OCI-LY3 (cell line): ENCODE data around the gene NBEA.

Source experiments
- EZH2phosphoT487 ChIP-seq: fragments of 200-600 bp; shearing (Covaris generic); IDR thresholded peaks from 2 replicates; pipeline ENCODE4 v1.6.1; 2018; ENCODE audit warnings: antibody characterized with exemption, mixed run types, low read depth
- TF ChIP-seq, protein P1 (sequence below): fragments of 200-600, 300-600 bp; sonication (generic); IDR thresholded peaks from 2 replicates; pipeline ENCODE4 v1.5.1; 2014; ENCODE audit warnings: antibody characterized with exemption, low read length, low read depth

GRCh38 chr13:35283856-35284255, 341.8 kb downstream of the NBEA start:
- TF ChIP-seq, protein P1, sequence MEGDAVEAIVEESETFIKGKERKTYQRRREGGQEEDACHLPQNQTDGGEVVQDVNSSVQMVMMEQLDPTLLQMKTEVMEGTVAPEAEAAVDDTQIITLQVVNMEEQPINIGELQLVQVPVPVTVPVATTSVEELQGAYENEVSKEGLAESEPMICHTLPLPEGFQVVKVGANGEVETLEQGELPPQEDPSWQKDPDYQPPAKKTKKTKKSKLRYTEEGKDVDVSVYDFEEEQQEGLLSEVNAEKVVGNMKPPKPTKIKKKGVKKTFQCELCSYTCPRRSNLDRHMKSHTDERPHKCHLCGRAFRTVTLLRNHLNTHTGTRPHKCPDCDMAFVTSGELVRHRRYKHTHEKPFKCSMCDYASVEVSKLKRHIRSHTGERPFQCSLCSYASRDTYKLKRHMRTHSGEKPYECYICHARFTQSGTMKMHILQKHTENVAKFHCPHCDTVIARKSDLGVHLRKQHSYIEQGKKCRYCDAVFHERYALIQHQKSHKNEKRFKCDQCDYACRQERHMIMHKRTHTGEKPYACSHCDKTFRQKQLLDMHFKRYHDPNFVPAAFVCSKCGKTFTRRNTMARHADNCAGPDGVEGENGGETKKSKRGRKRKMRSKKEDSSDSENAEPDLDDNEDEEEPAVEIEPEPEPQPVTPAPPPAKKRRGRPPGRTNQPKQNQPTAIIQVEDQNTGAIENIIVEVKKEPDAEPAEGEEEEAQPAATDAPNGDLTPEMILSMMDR: no peak
- no peak for TF ChIP-seq EZH2phosphoT487
